GM23338 (cell line): ENCODE measurements around the gene SMAD3.

Experiments used
- CREB1 ChIP-seq: fragments of 250-450 bp; sonication (Bioruptor Pico); IDR thresholded peaks from 2 replicates; pipeline ENCODE4 v1.5.0; 2020; ENCODE audit warnings: low read depth, mild to moderate bottlenecking, moderate library complexity
- EZH2 ChIP-seq: fragments of 200-600 bp; sonication (generic); IDR thresholded peaks from one replicate; pipeline ENCODE4 v1.8.0; 2017; ENCODE audit warnings: antibody characterized with exemption, mild to moderate bottlenecking, low read depth; ENCODE audit not compliant: unreplicated experiment
- EZH2phosphoT487 ChIP-seq: fragments of 200-600 bp; sonication (generic); IDR thresholded peaks from one replicate; pipeline ENCODE4 v1.8.1; 2018; ENCODE audit warnings: antibody characterized with exemption; ENCODE audit not compliant: unreplicated experiment
- JUNB ChIP-seq: IDR thresholded peaks from one replicate; pipeline ENCODE4 v1.6.1; 2016; ENCODE audit warnings: antibody characterized with exemption; ENCODE audit not compliant: unreplicated experiment
- POLR2AphosphoS5 ChIP-seq: IDR thresholded peaks from 2 replicates; pipeline ENCODE4 v1.6.1; 2016; ENCODE audit warnings: antibody characterized with exemption, low read depth
- ZNF331 ChIP-seq: fragments of 250-450 bp; sonication (Bioruptor Pico); IDR thresholded peaks from 2 replicates; pipeline ENCODE4 v1.5.0; 2020; ENCODE audit warnings: low read depth, mild to moderate bottlenecking, moderate library complexity
- TF ChIP-seq, protein P1 (sequence below), 2 experiments: fragments of 200-600 bp in 1 of 2; sonication (generic) in 1 of 2; conservative IDR thresholded peaks; 2 replicates each; pipeline versions ENCODE4 v1.5.1 to v1.6.1; 2016 to 2017; ENCODE audit warnings: antibody characterized with exemption in 2 of 2, low read depth in 2 of 2, mild to moderate bottlenecking in 2 of 2, moderate library complexity in 1 of 2
- TF ChIP-seq, protein P2 (sequence below): IDR thresholded peaks from one replicate; pipeline ENCODE4 v1.6.1; 2018; ENCODE audit warnings: antibody characterized with exemption; ENCODE audit not compliant: unreplicated experiment
- TF ChIP-seq, protein P3 (sequence below): fragments of 250-450 bp; sonication (Bioruptor Pico); IDR thresholded peaks from 2 replicates; pipeline ENCODE4 v1.5.0; 2020; ENCODE audit warnings: mild to moderate bottlenecking, moderate library complexity
- TF ChIP-seq, protein P4 (sequence below): IDR thresholded peaks from 2 replicates; pipeline ENCODE4 v1.6.1; 2016; ENCODE audit warnings: antibody characterized with exemption

DNA sequence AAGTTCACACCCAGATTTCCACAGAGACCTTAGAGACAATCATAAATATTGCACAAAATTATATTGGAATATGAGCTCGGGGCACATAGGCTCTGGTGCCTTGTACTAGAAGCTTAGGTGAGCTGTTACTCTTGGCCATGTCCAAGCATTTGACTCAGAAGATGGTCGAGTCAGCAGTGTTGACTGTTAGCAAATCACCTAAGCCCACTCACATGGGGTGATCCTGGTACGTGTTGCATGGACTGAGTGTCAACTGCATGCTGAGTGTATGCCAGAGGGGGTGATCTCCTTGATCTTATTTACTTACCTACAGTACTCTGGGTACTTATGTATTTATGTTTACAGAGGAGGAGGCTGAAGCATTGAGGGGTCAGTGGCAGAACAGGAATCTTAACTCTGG lies 14.0 kb downstream of the SMAD3 start:
- TF ChIP-seq, protein P1, sequence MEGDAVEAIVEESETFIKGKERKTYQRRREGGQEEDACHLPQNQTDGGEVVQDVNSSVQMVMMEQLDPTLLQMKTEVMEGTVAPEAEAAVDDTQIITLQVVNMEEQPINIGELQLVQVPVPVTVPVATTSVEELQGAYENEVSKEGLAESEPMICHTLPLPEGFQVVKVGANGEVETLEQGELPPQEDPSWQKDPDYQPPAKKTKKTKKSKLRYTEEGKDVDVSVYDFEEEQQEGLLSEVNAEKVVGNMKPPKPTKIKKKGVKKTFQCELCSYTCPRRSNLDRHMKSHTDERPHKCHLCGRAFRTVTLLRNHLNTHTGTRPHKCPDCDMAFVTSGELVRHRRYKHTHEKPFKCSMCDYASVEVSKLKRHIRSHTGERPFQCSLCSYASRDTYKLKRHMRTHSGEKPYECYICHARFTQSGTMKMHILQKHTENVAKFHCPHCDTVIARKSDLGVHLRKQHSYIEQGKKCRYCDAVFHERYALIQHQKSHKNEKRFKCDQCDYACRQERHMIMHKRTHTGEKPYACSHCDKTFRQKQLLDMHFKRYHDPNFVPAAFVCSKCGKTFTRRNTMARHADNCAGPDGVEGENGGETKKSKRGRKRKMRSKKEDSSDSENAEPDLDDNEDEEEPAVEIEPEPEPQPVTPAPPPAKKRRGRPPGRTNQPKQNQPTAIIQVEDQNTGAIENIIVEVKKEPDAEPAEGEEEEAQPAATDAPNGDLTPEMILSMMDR (conservative IDR thresholded peaks at IDR 0.05; ENCODE audit: low read depth in 2 of 2) = no peak
- TF ChIP-seq EZH2 (no peak), JUNB (no peak), EZH2phosphoT487 (no peak), POLR2AphosphoS5 (no peak), ZNF331 (CRISPR knock-in tag) (no peak), CREB1 (CRISPR knock-in tag) (no peak)
- TF ChIP-seq, protein P2, sequence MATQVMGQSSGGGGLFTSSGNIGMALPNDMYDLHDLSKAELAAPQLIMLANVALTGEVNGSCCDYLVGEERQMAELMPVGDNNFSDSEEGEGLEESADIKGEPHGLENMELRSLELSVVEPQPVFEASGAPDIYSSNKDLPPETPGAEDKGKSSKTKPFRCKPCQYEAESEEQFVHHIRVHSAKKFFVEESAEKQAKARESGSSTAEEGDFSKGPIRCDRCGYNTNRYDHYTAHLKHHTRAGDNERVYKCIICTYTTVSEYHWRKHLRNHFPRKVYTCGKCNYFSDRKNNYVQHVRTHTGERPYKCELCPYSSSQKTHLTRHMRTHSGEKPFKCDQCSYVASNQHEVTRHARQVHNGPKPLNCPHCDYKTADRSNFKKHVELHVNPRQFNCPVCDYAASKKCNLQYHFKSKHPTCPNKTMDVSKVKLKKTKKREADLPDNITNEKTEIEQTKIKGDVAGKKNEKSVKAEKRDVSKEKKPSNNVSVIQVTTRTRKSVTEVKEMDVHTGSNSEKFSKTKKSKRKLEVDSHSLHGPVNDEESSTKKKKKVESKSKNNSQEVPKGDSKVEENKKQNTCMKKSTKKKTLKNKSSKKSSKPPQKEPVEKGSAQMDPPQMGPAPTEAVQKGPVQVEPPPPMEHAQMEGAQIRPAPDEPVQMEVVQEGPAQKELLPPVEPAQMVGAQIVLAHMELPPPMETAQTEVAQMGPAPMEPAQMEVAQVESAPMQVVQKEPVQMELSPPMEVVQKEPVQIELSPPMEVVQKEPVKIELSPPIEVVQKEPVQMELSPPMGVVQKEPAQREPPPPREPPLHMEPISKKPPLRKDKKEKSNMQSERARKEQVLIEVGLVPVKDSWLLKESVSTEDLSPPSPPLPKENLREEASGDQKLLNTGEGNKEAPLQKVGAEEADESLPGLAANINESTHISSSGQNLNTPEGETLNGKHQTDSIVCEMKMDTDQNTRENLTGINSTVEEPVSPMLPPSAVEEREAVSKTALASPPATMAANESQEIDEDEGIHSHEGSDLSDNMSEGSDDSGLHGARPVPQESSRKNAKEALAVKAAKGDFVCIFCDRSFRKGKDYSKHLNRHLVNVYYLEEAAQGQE = no peak
- TF ChIP-seq, protein P3, sequence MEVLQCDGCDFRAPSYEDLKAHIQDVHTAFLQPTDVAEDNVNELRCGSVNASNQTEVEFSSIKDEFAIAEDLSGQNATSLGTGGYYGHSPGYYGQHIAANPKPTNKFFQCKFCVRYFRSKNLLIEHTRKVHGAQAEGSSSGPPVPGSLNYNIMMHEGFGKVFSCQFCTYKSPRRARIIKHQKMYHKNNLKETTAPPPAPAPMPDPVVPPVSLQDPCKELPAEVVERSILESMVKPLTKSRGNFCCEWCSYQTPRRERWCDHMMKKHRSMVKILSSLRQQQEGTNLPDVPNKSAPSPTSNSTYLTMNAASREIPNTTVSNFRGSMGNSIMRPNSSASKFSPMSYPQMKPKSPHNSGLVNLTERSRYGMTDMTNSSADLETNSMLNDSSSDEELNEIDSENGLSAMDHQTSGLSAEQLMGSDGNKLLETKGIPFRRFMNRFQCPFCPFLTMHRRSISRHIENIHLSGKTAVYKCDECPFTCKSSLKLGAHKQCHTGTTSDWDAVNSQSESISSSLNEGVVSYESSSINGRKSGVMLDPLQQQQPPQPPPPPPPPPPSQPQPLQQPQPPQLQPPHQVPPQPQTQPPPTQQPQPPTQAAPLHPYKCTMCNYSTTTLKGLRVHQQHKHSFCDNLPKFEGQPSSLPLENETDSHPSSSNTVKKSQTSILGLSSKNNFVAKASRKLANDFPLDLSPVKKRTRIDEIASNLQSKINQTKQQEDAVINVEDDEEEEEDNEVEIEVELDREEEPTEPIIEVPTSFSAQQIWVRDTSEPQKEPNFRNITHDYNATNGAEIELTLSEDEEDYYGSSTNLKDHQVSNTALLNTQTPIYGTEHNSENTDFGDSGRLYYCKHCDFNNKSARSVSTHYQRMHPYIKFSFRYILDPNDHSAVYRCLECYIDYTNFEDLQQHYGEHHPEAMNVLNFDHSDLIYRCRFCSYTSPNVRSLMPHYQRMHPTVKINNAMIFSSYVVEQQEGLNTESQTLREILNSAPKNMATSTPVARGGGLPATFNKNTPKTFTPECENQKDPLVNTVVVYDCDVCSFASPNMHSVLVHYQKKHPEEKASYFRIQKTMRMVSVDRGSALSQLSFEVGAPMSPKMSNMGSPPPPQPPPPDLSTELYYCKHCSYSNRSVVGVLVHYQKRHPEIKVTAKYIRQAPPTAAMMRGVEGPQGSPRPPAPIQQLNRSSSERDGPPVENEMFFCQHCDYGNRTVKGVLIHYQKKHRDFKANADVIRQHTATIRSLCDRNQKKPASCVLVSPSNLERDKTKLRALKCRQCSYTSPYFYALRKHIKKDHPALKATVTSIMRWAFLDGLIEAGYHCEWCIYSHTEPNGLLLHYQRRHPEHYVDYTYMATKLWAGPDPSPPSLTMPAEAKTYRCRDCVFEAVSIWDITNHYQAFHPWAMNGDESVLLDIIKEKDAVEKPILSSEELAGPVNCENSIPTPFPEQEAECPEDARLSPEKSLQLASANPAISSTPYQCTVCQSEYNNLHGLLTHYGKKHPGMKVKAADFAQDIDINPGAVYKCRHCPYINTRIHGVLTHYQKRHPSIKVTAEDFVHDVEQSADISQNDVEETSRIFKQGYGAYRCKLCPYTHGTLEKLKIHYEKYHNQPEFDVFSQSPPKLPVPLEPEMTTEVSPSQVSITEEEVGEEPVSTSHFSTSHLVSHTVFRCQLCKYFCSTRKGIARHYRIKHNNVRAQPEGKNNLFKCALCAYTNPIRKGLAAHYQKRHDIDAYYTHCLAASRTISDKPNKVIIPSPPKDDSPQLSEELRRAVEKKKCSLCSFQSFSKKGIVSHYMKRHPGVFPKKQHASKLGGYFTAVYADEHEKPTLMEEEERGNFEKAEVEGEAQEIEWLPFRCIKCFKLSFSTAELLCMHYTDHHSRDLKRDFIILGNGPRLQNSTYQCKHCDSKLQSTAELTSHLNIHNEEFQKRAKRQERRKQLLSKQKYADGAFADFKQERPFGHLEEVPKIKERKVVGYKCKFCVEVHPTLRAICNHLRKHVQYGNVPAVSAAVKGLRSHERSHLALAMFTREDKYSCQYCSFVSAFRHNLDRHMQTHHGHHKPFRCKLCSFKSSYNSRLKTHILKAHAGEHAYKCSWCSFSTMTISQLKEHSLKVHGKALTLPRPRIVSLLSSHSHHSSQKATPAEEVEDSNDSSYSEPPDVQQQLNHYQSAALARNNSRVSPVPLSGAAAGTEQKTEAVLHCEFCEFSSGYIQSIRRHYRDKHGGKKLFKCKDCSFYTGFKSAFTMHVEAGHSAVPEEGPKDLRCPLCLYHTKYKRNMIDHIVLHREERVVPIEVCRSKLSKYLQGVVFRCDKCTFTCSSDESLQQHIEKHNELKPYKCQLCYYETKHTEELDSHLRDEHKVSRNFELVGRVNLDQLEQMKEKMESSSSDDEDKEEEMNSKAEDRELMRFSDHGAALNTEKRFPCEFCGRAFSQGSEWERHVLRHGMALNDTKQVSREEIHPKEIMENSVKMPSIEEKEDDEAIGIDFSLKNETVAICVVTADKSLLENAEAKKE (CRISPR knock-in tag) = no peak
- TF ChIP-seq, protein P4, sequence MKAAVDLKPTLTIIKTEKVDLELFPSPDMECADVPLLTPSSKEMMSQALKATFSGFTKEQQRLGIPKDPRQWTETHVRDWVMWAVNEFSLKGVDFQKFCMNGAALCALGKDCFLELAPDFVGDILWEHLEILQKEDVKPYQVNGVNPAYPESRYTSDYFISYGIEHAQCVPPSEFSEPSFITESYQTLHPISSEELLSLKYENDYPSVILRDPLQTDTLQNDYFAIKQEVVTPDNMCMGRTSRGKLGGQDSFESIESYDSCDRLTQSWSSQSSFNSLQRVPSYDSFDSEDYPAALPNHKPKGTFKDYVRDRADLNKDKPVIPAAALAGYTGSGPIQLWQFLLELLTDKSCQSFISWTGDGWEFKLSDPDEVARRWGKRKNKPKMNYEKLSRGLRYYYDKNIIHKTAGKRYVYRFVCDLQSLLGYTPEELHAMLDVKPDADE = no peak
